GM12865 (cell line): Measurements from ENCODE around the gene NDUFS6.

Source experiments
- DNase-seq: peaks from one replicate; pipeline ENCODE4 v3.0.0; 2010; ENCODE audit warnings: low read depth
- H3K4me3 ChIP-seq: 2 replicates; pipeline ENCODE4 v1.5.1; 2011; ENCODE audit warnings: mild to moderate bottlenecking, low read depth, low read length, control low read depth
- TF ChIP-seq, protein P1 (sequence below): IDR thresholded peaks from 2 replicates; pipeline ENCODE4 v1.5.1; 2011; ENCODE audit warnings: low read length, control low read depth, low read depth, inconsistent platforms; ENCODE audit not compliant: insufficient read depth; ENCODE audit errors: missing control alignments

NDUFS6 gene

DNA sequence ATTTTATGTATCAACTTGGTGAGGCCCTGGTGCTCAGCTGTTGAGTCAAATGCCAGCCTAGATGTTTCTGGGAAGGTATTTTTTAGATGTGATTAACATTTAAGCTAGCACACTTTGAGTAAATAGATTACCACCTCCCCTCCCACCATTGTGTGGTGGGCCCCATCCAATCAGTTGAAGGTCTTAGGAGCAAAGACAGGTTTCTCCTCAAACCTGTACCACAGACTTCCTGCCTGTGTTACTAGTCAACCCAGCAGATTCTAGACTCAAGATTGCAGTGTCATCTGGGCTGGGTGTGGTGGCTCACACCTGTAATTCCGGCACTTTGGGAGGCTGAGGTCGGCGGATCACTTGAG lies 35.3 kb upstream of the NDUFS6 start:
- H3K4me3 ChIP-seq: no peak overlapping the region
- DNase-seq: no peak
- TF ChIP-seq, protein P1, sequence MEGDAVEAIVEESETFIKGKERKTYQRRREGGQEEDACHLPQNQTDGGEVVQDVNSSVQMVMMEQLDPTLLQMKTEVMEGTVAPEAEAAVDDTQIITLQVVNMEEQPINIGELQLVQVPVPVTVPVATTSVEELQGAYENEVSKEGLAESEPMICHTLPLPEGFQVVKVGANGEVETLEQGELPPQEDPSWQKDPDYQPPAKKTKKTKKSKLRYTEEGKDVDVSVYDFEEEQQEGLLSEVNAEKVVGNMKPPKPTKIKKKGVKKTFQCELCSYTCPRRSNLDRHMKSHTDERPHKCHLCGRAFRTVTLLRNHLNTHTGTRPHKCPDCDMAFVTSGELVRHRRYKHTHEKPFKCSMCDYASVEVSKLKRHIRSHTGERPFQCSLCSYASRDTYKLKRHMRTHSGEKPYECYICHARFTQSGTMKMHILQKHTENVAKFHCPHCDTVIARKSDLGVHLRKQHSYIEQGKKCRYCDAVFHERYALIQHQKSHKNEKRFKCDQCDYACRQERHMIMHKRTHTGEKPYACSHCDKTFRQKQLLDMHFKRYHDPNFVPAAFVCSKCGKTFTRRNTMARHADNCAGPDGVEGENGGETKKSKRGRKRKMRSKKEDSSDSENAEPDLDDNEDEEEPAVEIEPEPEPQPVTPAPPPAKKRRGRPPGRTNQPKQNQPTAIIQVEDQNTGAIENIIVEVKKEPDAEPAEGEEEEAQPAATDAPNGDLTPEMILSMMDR: no peak

- TF ChIP-seq, protein P1: no peak
- no peak for DNase-seq
- no peak overlapping the region for H3K4me3 ChIP-seq
These were observed 33.5 kb upstream of the NDUFS6 start for GRCh38 chr5:1767524-1768282.

DNA sequence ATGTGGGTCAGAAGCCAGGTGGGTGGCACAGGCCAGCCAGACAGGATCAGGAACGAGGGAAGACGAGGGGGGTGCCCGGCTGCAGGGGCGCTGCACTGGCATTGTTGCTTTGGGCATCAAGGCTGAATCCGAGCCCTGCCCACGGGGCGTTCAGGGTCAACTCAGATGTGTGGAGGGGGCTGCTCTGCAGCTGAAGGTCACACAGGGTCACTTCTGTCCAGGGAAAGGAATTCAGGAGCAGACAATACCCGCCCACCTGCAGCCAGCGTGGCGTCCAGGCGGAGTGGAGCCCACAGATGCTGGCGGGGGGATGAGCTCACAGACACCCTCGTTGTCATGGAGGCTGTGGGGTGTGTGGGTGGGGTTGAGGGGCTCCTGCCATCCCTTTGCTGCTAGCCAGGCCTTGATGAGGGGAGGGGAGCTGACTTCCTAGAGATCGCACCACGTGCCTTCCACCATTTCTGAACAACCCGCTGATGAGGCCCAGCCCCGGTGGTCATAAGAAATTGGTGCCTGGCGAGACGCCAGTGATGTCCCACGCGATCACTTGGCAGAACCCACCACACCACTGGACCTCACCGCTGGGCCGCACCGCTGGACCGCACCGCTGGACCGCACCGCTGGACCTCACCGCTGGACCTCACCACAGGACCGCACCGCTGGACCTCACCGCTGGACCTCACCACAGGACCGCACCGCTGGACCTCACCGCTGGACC lies 32.8 kb upstream of the NDUFS6 start:
- TF ChIP-seq, protein P1: no peak
- no peak overlapping the region for H3K4me3 ChIP-seq
- no peak for DNase-seq

DNA sequence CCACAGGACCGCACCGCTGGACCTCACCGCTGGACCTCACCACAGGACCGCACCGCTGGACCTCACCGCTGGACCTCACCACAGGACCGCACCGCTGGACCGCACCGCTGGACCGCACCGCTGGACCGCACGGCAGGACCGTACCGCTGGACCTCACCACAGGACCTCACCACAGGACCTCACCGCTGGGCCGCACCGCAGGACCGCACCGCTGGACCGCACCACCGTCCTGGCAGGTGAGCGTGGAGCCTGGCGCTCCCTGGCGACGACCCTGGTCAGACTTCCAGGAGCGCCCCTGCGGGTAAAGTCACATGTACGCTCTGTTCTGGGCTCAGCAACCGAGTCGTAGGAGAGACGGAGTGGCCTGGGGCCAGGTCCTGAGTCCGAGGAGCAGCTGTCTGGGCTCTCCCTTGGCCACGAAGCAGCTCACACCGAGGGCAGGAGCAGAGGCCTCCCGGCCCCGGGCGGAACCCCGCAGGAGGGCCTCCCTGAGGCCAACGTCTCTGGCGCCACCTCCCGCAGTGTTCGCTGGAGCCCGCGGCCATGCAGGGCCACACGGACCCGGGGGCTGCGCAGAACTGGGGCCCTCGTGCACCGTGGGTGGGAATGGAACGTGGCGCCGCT lies 32.1 kb upstream of the NDUFS6 start:
- H3K4me3 ChIP-seq: no peak overlapping the region
- TF ChIP-seq, protein P1: no peak
- no peak for DNase-seq

GRCh38 chr5:1769752-1770442 lies 31.3 kb upstream of the NDUFS6 start:
- DNase-seq: no peak
- TF ChIP-seq, protein P1: no peak
- H3K4me3 ChIP-seq: no peak overlapping the region

DNA sequence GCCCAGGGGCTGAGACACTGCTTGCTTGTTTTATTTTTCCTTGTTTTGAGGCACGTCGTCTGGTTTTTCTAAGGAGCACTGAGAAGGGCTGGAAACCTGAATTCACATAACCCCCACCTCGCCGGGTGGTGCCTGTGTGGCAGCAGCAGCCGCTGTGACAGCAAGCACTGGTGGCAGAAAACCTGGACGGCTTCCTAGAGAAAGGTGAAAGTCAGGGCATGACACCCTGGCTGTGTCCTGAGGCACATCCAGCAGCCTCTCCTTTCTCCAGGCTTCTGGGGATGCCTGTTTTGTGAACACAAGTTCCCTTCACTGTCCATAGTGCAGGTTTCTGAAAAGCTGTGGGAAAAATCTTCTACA lies 30.8 kb upstream of the NDUFS6 start:
- no peak overlapping the region for H3K4me3 ChIP-seq
- no peak for DNase-seq
- TF ChIP-seq, protein P1: no peak
